ENCODE measurements around the gene CSKMT.
"Not testable (repeated sequence)": the region's sequence is repeated elsewhere in the genome, so short reads cannot be mapped to it uniquely, and the experiment has no call there.

CSKMT gene

GRCh38 chr11:62689421-62690183, 24.5 kb downstream of the CSKMT start, which contains the start of gene LRRN4CL:
Gene LRRN4CL (minus strand): TSS chr11:62689530. CDS start chr11:62688508, 1,022 bp downstream.
- DNase-seq, result no peak

GRCh38 chr11:62693624-62694023, 28.5 kb downstream of the CSKMT start:
- DNase-seq, result not testable (repeated sequence)

GRCh38 chr11:62694455-62695167, 29.5 kb downstream of the CSKMT start:
- peak; percentile 83 to 92 (median 86) for DNase-seq

- DNase-seq, result peak; percentile 75 to 90 (median 86)
These were observed 37.1 kb downstream of the CSKMT start for GRCh38 chr11:62702246-62702645.

GRCh38 chr11:62703921-62704320, 38.8 kb downstream of the CSKMT start:
- DNase-seq, result peak; percentile 18 to 59 (median 54)

- peak; percentile 11 to 35 (median 31) for DNase-seq
These were observed 40.3 kb downstream of the CSKMT start for GRCh38 chr11:62705413-62705812.

- DNase-seq, result peak; percentile 96 to 99 (median 98)
These were observed 41.1 kb downstream of the CSKMT start for GRCh38 chr11:62705880-62706849.

GRCh38 chr11:62706850-62707247, 41.7 kb downstream of the CSKMT start:
- no peak for DNase-seq

- no peak for DNase-seq
These were observed 42.3 kb downstream of the CSKMT start, which contains the start of the genes BSCL2 and GNG3 for GRCh38 chr11:62707277-62707861. Gene BSCL2 (minus strand): TSS chr11:62707424. CDS start chr11:62707195, 229 bp downstream. Gene GNG3 (plus strand): TSS chr11:62707676. CDS start chr11:62708296, 620 bp downstream.

GRCh38 chr11:62708392-62708791, 43.3 kb downstream of the CSKMT start:
- DNase-seq, result no peak

- peak in 1 of 4 experiments; percentile 35 for DNase-seq
These were observed 43.7 kb downstream of the CSKMT start for GRCh38 chr11:62708793-62709192.

GRCh38 chr11:62709247-62710000, 44.3 kb downstream of the CSKMT start:
- peak; percentile 98 to 99 (median 98) for DNase-seq

GRCh38 chr11:62710001-62710345, 44.9 kb downstream of the CSKMT start:
- peak; percentile 21 to 49 (median 37) for DNase-seq

GRCh38 chr11:62712276-62712812, 47.2 kb downstream of the CSKMT start:
- no peak for DNase-seq

- DNase-seq, result no peak
These were observed 47.7 kb downstream of the CSKMT start for GRCh38 chr11:62712861-62713260.

GRCh38 chr11:62713343-62713742, 48.2 kb downstream of the CSKMT start:
- DNase-seq, result no peak

GRCh38 chr11:62715150-62716130, 50.3 kb downstream of the CSKMT start:
- DNase-seq, result no peak

- no peak for DNase-seq
These were observed 51.1 kb downstream of the CSKMT start for GRCh38 chr11:62716206-62716605.

- DNase-seq, result no peak
These were observed 51.7 kb downstream of the CSKMT start for GRCh38 chr11:62716816-62717215.
